HG02885 (cell line): ENCODE measurements around the gene FAM50B.

ENCODE experiments used
- ATAC-seq: cut with Tn5 transposase; IDR thresholded peaks from one replicate; pipeline ENCODE4 v1.9.1; 2021; ENCODE audit warnings: mild to moderate bottlenecking; ENCODE audit not compliant: unreplicated experiment, poor library complexity

FAM50B gene

DNA sequence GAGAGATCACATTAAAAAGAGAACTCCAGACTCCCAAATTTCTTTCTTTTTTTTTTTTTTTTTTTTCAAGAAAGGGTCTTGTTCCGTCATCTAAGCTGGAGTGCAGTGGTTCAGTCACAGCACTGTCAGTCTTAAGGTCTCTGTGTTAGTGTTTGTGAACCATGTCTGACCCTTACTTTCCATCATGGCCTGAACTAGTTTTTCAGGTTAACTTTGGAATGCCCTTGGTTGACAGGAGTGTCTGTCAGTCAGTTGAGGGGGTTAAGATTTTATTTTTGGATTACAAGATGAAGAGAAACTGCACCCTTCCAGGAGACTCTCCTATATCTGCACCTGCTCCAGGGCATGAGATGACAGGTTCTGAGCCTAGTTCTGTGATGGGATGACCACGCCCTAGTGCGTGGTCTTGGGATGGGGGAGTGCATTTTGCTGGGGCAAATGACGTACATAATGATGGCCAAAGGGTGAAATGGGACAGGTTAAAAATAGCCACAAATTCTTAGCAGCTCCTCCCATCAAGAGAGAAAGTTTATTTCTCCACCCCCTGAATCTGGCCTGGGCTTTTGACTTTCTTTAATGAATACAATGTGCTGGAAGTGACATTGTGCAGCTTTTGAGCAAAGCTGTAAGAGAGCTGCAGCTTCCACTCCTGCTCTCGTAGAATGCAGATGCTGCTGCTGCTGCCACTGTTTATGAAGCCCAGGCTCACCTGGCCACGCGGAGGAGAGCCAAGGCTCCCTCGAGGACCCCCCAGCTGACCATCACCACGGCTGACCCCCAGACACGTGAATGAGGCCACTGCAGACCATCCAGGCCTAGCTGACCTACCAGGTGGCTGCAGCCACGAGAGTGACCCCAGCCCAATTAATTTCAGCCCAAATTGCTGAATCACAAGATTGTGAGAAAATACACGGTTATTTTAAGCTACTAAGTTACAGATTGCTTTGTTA lies 29.7 kb upstream of the FAM50B start:
- no peak for ATAC-seq

DNA sequence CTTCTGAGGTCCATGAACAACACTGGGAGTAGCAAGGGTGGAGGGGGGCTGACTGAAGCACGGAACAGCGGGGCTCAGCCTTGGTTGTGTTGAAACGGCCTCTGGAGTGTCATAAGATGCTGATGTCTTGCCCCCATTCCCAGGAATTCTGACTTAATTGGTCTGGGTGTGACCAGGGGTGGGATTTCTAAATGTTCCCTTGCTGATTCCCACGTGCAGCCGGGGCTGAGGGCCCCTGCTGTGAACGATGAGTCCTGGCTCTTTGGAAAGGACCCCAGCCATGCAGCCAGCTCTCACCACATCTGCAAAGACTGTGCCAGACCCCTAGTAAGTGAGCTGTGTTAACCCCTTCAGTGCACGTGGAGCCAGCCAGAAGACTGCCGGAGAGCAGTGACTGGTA lies 28.6 kb upstream of the FAM50B start:
- no peak for ATAC-seq

DNA sequence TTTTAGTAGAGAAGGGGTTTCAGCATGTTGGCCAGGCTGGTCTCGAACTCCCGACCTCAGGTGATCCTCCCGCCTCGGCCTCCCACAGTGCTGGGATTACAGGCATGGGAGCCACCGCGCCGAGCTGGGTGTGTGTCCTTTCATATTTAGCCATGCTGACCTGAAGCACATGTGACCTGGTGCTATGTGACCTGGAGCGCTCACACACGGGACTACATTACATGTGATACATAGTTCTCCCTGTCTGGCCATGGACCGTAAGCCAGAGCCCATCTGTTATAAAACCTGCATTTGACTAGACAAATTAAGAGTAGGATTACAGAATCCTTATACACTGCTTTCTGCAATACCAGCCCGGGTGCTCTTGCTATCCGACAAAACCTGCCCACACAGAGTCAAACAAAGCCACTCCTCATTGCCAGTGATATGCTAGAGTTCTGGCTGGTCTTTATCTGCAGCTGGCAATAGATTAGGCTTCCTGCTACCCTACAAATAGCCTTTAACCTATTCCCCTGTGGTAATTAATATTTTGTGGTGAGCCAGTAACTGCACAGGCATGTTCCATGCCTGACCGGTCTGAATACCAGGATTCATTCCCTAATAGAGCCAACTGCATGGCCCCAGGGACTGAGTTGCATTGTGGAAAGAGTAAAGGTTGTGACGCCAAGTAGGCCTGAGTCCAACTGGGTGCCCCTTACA lies 26.3 kb upstream of the FAM50B start:
- ATAC-seq = no peak

DNA sequence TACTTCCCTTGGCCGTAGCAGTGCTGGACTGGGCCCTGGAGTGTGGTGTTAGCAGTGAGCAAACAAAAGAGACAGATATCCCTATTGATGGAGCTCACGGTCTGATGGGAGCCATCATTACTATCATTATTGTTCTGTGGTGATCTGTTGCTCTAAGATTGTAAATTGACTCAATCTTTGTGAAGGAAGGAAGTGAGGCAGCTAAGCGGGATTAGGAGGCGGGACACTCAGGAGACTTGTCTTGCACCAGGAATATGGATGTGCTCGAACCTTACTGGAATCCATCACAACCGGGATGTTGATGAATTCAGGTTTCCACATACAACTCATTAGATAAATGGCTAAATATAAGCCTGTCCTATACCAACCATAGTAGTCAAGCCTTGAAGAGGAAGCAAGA lies 25.5 kb upstream of the FAM50B start:
- ATAC-seq = no peak

DNA sequence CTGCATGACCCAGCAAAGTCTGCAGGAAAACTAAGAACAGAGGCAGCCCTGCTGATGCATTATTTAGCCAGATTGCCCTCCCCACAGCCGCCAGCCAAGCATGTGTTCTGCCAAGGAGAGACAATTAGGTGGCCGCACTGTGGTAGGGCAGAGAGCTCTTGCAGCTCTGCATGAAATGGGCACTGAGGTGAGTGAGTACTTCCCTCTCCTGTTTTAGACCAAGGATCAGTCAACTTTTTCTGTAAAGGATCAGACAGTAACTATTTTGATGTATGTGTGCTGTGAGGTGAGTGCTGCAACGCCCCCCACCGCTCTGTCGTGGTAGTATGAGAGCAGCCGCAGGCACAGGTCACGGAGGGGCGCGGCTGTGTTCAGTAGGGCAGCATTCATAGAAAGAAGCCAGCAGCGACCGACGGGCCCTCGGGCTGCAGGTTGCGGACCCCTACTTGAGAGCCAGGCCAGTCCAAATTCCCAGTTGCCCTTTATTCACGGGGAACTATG lies 23.8 kb upstream of the FAM50B start:
- ATAC-seq = no peak

DNA sequence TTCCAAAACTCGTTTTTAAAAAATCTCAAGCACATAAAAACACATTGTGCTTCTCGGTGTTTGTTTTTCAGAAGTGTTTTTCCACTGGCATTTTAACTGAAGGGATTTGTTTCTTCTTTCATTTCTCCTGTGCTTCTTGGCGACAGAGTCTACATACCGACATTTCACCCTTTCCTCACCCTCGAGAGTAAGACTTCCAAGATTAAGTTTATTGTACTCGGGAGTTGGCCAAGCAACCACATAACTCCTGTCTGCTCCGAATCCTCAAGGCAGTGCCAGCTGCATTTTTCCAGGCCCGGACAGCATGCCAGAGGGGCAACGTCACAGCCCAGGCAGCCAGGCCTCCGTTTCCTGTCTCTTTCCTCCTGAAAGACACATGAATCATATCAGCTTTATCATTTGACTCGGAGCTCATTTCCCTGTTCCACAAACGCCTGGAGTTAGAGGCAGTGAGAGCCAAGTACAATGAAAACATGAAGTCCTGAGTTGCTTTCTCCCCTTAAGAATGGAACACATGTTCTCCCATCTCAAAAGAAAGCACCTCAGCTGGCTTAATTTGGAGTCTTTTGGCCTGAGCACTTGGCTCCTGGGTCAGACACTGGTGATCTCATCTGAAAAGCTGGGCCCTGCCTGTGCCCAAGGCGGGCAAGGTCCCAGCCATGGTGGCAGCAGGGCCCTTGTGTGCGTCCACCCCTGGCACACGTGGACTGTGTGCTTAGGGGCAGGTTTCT lies 23.2 kb upstream of the FAM50B start:
- ATAC-seq = no peak

- no peak for ATAC-seq
Observed at GRCh38 chr6:3829285-3829684, 19.9 kb upstream of the FAM50B start.

DNA sequence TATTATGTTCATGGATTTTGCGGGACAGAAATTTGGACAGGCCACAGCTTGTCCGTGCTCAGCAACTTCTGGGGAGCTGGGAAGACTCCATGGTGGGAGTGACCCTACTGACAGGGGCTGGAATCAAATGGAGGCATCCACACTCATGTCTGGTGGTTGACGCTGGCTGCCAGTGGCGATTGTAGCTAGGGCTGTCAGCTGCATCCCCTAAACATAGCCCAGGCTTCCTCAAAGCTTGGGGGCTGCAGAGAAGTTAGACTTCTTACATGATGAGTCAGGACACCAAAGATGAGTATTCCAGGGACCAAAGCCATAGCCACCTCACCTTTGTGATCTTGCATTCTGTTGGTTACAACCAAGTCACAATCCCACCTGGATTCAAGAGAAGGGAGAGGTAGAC lies 18.4 kb upstream of the FAM50B start:
- ATAC-seq = no peak

DNA sequence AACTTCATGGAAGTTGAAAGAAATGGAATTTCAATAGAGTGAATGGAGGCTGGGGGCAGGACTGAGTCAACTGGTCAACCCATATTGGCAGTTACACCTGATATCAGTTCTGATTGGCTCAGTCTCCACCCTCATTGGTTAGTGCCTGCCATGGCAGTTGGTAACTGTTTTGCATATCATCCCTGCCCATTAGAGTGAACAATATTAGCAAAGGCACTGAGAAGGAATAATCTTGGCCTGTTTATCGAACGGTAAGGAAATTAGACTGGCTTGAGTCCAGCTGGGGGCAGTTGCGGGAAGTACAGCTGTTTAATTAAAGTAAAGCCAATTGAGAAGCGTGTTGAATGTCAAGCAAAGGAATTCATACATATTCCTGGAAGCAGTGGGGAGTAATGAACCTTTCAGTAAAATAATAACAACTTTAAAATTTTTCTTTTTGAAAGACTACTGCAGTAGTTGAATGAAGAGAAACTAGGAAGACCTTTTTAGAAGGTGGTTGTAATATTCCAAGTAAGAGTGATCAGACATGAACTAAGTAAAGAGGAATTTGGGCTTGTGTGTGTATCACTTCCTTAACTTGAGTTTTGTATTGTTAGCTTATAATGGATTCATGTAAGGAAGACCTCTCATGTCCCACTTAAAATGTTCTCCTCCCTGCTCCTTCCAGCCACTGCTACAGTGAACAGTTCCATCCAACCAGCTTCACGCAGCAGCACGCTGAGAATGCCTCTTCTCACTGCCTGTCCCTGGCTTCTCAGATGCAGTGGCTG lies 17.2 kb upstream of the FAM50B start:
- no peak for ATAC-seq

- no peak for ATAC-seq
Observed at GRCh38 chr6:3835055-3835731, 14.0 kb upstream of the FAM50B start.

GRCh38 chr6:3835785-3836184 lies 13.4 kb upstream of the FAM50B start:
- ATAC-seq = no peak

DNA sequence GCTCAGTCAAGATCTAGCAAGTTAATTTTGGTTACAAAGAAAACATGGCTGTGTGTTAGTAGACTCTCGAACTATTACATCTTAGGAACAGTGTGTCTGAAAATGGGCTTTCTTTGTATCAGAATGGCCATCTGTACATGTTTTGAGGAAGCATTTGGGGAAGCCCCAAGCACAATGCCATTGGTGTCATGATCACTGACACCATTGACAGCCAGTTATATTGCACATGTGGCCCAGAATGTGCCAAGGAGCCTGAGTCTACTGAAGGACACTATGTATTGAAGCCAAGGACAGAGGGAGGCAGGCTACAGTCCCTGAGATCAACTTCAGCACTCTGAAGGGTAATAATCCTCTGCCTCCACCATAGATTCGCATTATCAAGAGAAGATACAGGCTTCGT lies 12.6 kb upstream of the FAM50B start:
- no peak for ATAC-seq

GRCh38 chr6:3837781-3838180 lies 11.4 kb upstream of the FAM50B start:
- no peak for ATAC-seq

GRCh38 chr6:3838992-3839867 lies 9.9 kb upstream of the FAM50B start:
- ATAC-seq = no peak

DNA sequence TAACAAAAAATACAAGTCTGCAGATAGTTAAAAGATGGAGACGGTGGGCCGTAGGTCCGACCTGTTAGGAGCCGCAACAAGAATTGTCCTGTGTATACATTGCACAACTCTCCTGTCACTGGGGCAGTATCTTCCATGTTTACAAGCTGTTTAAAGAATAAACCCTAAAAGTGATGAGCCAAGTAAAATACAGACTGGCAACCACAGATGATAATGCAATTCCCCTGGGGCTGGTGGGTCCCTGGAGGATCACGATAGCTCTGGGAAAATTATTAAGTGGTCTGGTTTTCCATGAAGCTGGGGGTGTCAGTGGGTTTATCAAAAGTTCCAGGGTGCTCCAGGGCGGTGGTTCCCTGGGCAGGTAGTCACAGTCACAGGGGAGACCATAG lies 8.1 kb upstream of the FAM50B start:
- ATAC-seq = no peak

DNA sequence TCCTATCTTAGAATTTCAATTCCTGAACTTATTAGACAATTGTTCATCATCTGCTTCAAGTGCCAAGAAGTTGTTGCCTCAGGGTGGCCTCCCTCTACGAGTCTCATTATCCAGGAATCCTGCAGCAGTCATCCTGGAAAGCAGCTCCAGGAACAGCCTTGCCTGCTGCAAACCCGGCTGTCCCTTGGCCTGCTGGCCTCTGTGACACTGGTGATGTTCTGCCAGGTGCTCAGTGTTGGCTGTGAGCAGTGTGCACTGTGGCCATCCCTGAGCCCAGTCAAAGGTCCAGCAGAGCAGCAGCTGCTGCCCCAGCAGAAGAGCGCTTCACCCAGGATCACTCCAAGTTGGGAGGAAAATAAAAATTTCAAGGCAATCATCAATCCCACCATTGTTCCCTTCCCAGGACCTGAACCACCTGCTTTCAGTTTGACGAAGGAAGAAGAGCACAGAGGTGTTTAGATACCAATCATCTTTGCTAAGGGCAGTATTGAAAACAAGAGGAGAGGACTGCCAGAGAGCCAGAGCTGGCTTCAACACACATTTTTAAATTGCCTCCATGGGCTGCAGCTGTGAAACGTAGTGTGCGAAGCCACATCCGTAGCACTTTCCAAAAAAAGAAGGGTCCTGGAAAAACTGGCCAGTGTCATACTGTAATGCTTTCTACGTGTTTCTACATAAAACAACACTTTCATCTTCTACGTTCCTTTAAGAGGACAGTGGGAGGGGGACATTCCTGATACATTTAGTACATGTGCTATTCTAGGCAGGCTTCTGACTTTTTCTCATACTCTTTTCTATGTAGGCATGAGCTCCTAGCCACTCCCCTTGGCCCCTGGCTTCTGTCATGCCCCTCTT lies 7.2 kb upstream of the FAM50B start:
- no peak for ATAC-seq

GRCh38 chr6:3843379-3844096 lies 5.6 kb upstream of the FAM50B start:
- no peak for ATAC-seq
